LHCN-M2 (cell line): ENCODE measurements around the gene CCDC88C. TPM values are rescaled to one million over a fixed set of nuclear protein-coding genes. Genes with fewer than 3 reads are reported as not detected.
"Not testable (repeated sequence)": the region's sequence is repeated elsewhere in the genome, so short reads cannot be mapped to it uniquely, and the experiment has no call there.

Experiments used
- DNase-seq: peaks from one replicate; pipeline ENCODE4 v3.0.0-alpha.2; 2012; ENCODE audit warnings: low read depth
- total RNA-seq: library from RNA; depleted of rRNA; stranded (reverse); fragments of >200 nt; gene quantifications from 2 replicates; pipeline ENCODE4 v1.2.3, GENCODE V29; 2014; rRNA removed

The CCDC88C gene
- total RNA-seq, 1 experiment from 2014 or later = 0.06 TPM

DNA sequence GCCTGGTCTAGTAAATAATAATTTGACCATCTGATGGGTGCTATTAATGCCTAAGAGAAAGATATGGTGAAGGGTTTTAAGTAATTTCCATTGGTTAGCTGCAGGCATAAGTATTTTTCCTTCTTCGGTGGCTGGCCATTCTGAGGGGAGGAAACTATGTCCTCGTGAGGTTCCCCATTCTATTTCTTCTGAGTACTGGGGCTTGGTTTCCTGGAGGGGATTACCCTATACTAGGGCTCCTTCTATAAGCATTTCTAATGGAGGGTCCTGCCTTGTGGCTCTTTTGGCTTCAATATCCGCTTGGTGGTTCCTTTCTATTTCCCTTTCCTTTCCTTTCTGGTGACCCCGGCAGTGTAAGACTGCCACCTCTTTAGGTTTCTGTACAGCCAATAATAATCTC is 191.3 kb downstream of the CCDC88C start:
- not testable (repeated sequence) for DNase-seq

DNA sequence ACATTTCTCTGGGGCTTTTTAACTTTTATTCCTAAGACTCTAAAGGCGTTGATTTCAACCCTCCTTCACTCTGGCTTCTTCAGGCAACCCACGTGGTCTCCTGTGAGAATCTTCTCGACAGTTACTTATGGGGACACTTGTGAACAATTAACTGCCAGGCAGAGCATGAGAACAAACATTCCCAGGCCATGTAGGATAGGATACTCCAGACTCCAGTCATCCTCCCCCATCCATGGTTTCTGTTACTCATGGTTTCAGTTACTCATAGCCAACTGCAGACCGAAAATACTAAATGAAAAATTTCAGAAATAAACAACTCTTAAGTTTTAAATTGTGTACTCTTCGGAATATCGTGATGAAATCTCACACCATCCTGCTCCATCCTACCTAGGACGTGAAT is 192.6 kb downstream of the CCDC88C start:
- peak; percentile 49 for DNase-seq

DNA sequence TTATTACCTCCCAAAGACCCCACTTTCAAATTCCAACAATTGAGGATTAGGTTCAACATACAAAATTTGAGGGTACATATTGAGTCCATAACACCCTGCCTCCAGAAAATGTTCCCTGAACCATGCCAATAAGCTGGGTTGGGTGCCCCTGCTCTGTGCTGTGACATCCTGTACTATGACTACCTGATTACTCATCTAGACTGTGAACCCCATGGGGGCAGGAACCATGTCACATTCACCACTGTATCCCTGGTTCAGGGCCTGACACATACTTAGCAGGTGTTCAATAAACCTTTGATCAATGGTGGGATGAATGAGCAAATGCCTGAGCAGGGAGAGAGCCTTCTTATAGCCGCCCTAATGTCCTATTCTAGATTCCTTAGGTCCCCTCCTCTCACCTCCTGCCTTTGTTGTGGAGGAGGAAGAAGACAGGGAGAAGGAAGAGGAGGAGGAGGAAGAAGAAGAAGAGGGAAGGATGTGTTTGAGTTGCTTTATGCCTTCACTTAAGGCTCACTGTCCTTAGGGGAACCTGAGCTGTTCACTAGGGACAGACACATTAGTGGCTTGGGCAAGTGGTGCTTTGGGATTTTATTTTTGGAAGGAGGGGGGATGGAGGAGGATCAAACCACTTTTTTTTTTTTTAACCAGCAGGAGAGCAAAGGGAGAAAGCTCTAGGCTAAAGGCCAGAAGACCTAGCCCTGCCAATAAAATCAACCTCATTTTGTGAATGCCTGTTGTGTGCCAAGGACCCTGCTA is 194.4 kb downstream of the CCDC88C start:
- peak; percentile 40 for DNase-seq

Other genes with a start within 250 kb of the CCDC88C start
- gene GPR68, start 173.1 kb downstream of the CCDC88C start, total RNA-seq = 6.5 and 8.6 TPM in 2 replicates
- 53.1 and 53.2 TPM in 2 replicates for gene PPP4R3A, start 92.5 kb upstream of the CCDC88C start, total RNA-seq